GM18858 (cell line): Measurements from ENCODE around the gene ARHGAP19.

Source experiments
- ATAC-seq: cut with Tn5 transposase; IDR thresholded peaks from one replicate; pipeline ENCODE4 v1.9.1; 2021; ENCODE audit not compliant: unreplicated experiment

The ARHGAP19 gene

GRCh38 chr10:97229322-97230015 lies 63.0 kb downstream of the ARHGAP19 start:
- no peak for ATAC-seq

DNA sequence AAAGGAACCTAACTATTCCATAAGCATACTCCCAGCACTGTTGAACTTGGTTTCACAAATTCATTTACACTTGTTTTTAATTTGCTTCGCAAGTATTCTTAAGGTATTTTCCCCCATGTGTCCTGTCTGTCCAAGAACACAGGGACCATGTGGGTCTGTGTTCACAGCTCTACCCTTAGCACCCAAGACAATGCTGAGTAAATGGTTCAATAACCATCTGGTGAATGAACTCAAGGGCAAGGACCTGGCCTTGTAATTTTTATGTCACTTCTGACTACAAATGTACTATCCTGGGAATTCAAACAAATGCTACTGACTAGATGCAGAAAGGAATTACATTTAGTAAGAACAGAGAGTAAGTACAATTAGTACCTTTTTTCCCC lies 63.7 kb downstream of the ARHGAP19 start:
- no peak for ATAC-seq

- no peak for ATAC-seq
Observed at GRCh38 chr10:97228130-97228774, 64.2 kb downstream of the ARHGAP19 start.

GRCh38 chr10:97226398-97226797 lies 66.0 kb downstream of the ARHGAP19 start:
- ATAC-seq = no peak

GRCh38 chr10:97224483-97225435 lies 67.7 kb downstream of the ARHGAP19 start:
- no peak for ATAC-seq

DNA sequence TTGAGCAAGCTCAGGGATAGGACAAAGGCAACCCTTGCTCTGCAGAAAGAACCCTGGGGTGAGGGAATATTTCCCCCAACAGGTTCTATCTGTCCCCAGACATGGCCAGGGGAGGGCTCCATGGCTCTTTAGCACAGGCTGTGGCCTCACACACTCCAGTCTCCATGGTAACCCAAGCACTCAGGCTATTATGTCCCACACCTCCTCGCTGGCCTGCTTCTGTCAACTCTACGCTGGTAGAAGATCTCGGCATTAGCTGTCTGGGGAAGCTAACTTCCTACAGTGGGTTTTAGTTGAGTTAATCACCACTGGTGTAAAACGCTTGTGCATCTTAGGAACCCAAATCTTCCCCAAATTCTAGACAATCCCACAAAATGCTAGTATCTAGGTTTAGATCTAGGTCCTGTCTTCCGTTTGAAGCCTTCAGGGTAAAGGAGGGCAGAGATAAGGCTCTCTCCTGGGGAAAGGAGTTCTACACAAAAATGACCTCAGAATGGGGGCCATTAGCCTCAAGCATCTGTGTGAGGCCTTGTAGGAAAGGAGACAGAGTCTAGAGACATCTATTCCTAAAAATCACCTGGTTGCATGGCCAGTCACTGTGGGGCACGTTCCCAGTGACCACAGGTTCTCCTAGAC lies 70.0 kb downstream of the ARHGAP19 start:
- ATAC-seq = no peak

DNA sequence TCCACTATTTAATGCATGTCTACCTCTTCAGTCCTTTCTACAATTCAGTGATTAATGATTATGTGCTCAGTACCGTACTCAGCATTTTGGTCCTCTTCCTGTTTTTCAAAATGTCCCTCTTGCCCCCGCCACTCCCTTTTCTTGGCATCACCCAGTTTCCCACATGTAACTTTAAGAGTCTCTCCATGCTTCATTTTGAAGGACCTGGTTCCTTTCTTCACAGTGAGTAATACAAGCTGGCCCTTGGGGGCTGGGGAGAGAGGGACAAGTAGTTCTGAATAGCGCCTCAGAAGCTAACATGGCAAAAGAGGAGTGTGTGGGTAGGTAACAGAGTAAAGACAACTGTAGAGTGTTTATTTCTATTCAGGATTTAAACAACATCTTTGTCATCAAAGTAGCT lies 72.1 kb downstream of the ARHGAP19 start:
- no peak for ATAC-seq

DNA sequence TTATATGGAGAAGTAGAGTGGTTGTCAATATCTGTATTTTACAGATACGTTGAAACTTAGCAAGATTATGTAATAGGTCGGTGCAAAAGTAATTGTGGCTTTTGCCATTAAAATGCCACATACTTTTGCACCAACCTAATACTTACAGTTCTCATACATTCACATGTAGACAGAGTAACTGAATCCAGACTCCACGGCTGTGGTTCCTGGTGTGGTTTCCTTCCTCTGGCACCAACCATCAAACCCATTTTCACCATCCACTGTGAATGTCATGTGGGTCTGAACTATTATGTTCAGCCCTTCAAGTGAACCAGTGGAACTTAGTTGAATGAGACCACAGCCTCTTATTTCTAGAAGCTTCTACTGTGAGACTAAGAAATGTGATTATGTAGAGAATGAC lies 75.1 kb downstream of the ARHGAP19 start:
- ATAC-seq = no peak

- ATAC-seq = no peak
Observed at GRCh38 chr10:97215619-97216260, 76.7 kb downstream of the ARHGAP19 start.

GRCh38 chr10:97213431-97213830 lies 79.0 kb downstream of the ARHGAP19 start:
- no peak for ATAC-seq

GRCh38 chr10:97211229-97211628 lies 81.2 kb downstream of the ARHGAP19 start:
- no peak for ATAC-seq

DNA sequence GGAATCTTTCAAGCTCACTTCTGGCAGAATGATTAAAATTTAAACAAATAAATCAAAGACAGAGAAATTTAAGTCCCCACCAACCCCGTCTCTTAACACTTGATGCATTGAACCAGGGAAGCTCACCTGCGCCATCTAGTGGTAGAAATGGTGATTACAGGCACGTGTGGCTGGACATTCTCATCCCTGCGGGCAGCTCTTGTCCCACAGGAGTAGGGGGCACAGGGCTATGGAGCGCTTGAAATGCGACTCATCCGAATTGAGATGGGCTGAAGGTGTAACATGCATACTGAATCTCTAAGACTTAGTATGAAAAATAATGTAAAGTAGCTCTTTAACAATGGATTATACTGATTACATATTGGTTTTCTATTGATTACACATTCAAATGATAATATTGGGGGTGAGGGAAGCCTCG lies 81.9 kb downstream of the ARHGAP19 start:
- no peak for ATAC-seq

DNA sequence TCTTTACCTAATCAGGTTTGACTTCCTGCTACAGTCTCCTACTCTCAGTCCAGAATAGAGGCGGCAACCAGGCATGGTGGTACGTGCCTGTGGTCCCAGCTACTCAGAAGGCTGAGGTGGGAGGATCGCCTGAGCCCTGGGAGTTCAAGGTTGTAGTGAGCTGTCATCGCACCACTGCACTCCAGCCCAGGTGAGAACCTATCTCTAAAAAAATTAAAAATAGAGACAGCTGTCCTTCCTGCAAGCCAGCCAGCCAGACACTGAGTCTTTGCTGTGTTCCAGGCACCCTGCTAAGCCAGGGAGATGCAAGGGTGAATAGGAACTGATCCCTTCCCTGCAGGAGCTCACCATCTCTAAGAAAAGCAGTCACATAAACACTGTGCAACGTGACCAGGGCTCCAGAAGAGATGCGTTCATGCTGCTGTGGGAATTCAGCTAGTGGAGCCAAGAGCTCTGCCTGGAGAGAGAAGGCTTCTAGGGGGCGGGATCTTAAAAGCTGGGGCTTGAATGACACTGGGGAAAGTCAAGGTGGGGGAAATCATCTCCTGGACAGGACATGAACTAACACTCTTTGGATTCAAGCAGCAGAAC lies 84.6 kb downstream of the ARHGAP19 start:
- ATAC-seq = no peak

DNA sequence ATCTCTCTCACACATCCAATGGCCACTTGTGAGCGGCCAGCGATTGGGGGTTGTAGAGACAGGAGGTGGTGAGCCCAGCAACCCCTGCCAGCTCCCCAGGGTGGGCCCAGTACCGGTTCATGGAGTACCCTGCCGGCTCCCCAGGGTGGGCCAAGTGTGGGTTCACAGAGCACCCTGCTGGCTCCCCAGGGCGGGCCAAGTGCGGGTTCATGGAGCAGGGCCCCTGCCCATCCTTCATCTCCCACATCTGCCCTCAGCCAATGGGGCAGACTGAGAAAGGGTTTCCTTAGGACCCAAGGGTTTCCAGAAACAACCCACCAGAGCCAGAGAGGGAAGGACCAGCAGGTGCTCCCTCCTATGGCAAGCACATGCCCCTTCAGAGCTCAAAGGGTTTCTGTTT lies 85.3 kb downstream of the ARHGAP19 start:
- ATAC-seq = no peak

DNA sequence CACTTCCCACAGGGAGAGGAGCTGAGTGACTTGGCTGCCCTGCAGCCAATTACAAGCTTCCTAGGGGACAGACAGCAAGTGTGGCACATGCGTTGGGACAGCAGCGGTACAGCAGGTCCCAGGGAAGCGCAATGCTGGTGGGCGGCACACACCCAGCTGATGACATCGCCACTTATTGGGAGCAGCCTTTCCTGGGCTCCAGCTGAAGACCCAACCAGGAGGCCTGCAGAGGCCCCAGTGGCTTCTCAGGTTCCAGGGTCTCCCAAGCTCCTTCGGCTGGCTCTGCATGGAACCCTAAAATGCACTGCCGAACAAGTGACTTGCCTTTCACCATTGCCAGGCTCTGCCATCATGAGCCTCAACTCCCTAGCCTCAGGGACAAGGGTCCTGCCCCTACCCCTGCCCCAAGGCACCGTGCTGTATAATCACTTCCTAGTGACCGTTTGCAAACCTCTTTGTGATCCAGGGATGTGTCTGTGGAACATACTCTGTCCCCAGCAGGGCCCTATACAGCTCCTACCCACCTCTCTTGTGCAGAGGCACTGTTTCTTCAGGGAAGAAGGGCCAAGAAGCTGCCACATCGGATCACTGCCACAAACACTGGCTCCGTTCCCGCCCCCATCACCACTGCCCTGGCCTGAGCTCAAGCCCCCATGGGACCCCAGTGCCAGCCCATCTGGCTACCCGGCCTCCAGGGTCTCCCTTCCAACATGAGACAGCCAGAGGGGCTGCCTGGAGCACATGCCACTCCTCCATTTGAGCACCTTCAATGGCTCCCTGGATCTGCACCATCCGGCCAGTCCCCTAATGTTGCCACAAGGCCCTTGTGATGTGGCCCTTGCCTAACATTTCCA lies 87.4 kb downstream of the ARHGAP19 start:
- no peak for ATAC-seq

DNA sequence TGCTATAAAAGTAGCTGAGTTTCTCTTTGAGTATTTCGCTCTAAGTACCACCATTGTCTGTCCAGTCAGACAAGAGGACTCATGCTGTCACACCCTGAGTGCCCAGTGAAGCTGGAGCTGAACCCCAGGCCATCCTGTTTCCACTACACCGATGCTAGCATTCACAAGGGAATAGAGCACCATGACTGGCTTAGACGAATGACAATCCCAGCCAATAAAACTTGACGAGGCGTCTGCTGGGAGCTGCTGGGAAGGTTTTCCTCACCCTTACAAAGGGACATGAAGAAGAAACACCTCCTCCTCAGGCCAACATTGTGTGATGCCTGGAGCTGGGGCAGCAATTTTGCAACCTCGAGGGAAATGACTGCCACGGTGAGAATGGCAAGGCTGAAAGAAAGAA lies 89.2 kb downstream of the ARHGAP19 start:
- ATAC-seq = no peak

- ATAC-seq = no peak
Observed at GRCh38 chr10:97200616-97201015, 91.8 kb downstream of the ARHGAP19 start.

- ATAC-seq = no peak
Observed at GRCh38 chr10:97199152-97199551, 93.3 kb downstream of the ARHGAP19 start.

DNA sequence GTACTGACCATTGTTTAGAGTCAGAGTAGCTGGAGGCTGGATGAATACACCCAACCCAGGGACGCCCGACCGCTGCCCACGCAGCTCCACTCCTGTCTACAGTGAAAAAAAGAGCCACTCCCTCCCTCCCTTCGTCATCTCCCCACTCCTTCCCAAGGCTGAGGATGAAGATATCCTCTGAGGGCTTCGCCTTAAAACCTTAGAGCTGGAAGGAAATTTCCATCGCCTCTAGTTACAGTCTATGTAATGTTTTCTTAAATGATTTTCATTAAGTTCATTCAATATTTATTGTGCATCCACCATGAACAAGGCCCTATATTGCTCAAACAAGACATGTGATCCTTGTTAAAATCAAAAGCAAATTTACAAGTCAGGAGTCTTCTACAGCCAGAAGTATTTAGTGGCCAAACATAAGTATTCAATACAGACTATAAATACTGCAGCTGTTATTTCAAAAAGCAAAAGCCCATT lies 95.4 kb downstream of the ARHGAP19 start:
- ATAC-seq = no peak
